ENCODE measurements around the gene TOGARAM1.

TOGARAM1 gene

DNA sequence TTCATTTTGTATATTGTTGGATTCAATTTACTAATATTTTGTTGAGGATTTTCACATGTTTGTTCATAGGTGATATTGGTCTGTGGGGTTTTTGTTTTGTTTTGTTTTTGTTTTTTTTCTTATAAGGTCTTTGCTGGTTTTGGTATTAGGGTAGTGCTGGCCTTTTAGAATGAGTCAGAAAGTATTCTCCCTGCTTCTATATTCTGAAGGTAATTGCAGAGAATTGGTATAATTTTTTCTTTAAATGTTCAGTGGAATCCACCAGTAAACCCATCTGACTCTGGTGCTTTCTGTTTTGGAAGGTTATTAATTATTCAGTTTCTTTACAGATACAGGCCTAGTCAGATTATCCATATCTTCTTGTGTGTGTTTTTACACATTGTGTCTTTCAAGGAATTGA is 8.9 kb downstream of the TOGARAM1 start:
- no peak for DNase-seq (ENCODE audit: low read depth in 2 of 2)
- TF ChIP-seq, protein P1, sequence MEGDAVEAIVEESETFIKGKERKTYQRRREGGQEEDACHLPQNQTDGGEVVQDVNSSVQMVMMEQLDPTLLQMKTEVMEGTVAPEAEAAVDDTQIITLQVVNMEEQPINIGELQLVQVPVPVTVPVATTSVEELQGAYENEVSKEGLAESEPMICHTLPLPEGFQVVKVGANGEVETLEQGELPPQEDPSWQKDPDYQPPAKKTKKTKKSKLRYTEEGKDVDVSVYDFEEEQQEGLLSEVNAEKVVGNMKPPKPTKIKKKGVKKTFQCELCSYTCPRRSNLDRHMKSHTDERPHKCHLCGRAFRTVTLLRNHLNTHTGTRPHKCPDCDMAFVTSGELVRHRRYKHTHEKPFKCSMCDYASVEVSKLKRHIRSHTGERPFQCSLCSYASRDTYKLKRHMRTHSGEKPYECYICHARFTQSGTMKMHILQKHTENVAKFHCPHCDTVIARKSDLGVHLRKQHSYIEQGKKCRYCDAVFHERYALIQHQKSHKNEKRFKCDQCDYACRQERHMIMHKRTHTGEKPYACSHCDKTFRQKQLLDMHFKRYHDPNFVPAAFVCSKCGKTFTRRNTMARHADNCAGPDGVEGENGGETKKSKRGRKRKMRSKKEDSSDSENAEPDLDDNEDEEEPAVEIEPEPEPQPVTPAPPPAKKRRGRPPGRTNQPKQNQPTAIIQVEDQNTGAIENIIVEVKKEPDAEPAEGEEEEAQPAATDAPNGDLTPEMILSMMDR (IDR thresholded peaks at IDR 0.05; ENCODE audit: low read depth, low read length): no peak
- H3K4me3 ChIP-seq (replicated peaks in 1 of 2; ENCODE audit: low read depth in 2 of 2, low read length in 2 of 2): no peak overlapping the region

DNA sequence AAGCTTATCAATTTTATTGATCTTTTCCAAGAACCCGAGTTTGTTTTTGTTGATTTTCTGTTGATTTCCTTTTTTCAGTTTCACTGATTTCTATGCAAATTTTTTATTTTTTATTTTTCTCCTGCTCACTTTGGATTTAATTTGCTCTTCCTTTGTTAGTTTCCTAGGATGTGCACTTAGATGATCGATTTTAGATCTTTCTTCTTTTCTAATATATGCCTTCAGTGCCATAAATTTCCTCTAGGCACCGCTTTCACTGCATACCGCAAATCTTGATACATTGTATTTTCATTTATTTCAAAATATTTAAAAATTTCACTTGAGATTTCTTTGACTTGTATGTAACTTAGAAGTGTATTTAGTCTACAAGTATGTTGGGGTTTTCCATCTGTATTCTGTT is 9.5 kb downstream of the TOGARAM1 start:
- DNase-seq (ENCODE audit: low read depth in 2 of 2): no peak
- TF ChIP-seq, protein P1 (IDR thresholded peaks at IDR 0.05; ENCODE audit: low read depth, low read length): no peak
- H3K4me3 ChIP-seq (replicated peaks in 1 of 2; ENCODE audit: low read depth in 2 of 2, low read length in 2 of 2): no peak overlapping the region

DNA sequence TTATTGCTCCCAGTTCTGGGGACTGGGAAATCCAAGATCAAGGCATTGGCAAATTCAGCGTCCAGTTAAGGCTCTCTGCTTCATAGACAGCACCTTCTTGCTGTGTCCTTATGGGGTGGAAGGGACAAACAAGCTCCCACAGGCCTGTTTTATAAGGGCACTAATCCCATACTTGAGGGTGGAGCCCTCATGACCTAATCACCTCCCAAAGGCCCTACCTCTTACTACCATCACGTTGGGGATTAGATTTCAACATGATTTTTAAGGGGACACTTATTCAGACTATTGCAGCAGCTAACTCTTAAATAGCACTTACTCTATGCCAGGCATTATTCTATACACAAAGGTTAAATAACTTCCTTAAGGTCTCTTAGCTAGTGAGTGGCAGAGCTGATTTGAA is 17.3 kb downstream of the TOGARAM1 start:
- no peak overlapping the region for H3K4me3 ChIP-seq (replicated peaks in 1 of 2; ENCODE audit: low read depth in 2 of 2, low read length in 2 of 2)
- no peak for DNase-seq (ENCODE audit: low read depth in 2 of 2)
- TF ChIP-seq, protein P1 (IDR thresholded peaks at IDR 0.05; ENCODE audit: low read depth, low read length): no peak

DNA sequence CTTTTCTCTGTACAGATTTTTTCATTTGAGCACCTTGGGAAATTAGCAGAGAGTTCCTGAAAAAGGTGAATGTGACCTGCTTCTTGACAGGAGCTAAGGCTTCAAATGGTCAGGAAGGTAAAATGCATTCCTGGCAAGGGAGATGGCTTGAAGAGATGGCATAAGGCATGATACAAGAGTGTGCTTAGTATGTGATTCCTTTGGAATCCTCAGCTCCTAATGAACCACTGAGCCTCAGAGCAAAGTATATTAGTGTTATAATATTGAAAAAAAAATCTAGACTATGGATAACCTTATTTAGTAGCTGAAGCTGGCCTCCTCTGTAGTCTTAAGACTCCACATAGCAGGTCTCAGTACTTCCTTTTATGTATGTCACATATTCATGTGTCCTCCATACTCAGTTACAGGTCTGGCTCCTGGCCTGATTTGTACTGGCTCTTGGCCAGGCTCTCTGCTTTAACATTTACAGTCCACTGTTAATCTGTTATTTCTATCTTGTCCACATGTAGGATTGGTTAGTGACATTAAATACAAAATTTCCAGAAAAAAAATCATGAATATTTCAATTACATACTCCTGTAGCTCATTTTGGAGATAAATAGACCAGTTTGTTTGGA is 17.9 kb downstream of the TOGARAM1 start:
- H3K4me3 ChIP-seq (replicated peaks in 1 of 2; ENCODE audit: low read depth in 2 of 2, low read length in 2 of 2): no peak overlapping the region
- TF ChIP-seq, protein P1 (IDR thresholded peaks at IDR 0.05; ENCODE audit: low read depth, low read length): no peak
- DNase-seq (ENCODE audit: low read depth in 2 of 2): peak in 1 of 2 donors; percentile 31

DNA sequence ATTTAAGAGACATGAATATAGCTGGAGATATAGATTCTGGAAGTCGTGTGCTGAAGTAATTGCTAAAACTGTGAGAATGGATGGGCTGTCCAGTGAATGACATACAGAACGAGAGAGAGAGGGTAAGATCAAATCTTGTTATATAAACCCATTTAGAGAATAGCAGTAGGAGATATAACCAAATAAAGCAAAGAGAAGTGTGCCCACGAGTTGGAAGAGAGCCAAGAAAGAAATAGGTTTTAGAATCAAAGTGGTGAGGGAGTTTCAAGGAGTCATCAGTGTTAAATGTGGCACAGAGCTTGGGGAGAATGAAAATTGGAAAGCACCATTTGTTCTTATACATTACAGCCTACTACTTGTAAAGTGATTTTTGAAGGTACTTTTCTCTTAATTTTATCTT is 19.2 kb downstream of the TOGARAM1 start:
- TF ChIP-seq, protein P1 (IDR thresholded peaks at IDR 0.05; ENCODE audit: low read depth, low read length): no peak
- H3K4me3 ChIP-seq (replicated peaks in 1 of 2; ENCODE audit: low read depth in 2 of 2, low read length in 2 of 2): no peak overlapping the region
- no peak for DNase-seq (ENCODE audit: low read depth in 2 of 2)

DNA sequence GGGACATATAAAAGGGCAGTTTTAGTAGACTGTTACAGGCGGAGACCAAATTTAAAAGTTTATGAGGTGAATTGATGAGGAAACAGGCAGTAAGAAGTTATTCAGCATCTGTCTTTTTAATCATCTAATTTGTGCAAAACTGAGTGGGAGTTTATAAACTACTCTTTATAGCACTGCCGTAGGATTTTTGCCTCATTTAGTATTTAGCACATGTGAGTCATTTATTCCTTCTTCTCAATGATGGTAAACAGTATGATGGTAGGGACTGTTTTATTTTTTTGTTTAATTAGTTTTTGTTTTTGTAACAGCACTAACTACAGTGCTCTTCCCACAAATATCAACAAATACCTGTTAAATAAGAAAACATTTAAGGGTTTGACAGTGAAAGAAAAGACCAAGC is 20.6 kb downstream of the TOGARAM1 start:
- TF ChIP-seq, protein P1 (IDR thresholded peaks at IDR 0.05; ENCODE audit: low read depth, low read length): no peak
- no peak for DNase-seq (ENCODE audit: low read depth in 2 of 2)
- H3K4me3 ChIP-seq (replicated peaks in 1 of 2; ENCODE audit: low read depth in 2 of 2, low read length in 2 of 2): no peak overlapping the region

DNA sequence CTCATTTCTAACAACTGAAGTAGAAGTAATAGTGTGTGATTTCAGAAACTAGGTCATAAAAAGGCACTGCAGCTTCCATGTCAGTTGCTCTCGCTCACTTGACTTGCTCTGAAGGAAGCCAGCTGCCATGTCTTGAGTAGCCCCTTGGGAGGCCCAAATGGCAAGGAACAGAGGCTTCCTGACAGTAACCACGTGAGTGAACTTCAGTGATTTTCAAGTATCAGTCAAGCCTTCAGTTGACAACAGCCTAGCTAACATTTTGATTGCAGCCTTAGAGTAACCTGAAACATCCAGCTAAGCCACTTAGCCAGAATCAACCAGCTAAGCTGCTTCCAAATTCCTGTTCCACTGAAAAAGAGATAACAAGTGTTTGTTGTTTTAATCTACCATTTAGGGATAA is 26.7 kb downstream of the TOGARAM1 start:
- TF ChIP-seq, protein P1 (IDR thresholded peaks at IDR 0.05; ENCODE audit: low read depth, low read length): no peak
- DNase-seq (ENCODE audit: low read depth in 2 of 2): no peak
- no peak overlapping the region for H3K4me3 ChIP-seq (replicated peaks in 1 of 2; ENCODE audit: low read depth in 2 of 2, low read length in 2 of 2)
